Colonic mucosa (tissue), 4 donors: ENCODE results near the gene GPX4. TPM values are rescaled to one million over a fixed set of nuclear protein-coding genes. Genes with fewer than 3 reads are reported as not detected.

Source experiments
- DNase-seq: peaks from one replicate; pipeline ENCODE4 v3.0.0-alpha.2; 2020
- H3K27ac ChIP-seq: fragments of 200-600 bp; one replicate; pipeline ENCODE4 v1.8.0; 2021
- H3K27me3 ChIP-seq: fragments of 200-600 bp; one replicate; pipeline ENCODE4 v1.8.0; 2021
- H3K36me3 ChIP-seq: fragments of 200-600 bp; one replicate; pipeline ENCODE4 v1.8.0; 2021
- H3K4me1 ChIP-seq: fragments of 200-600 bp; one replicate; pipeline ENCODE4 v1.8.0; 2021; ENCODE audit warnings: mild to moderate bottlenecking
- H3K4me3 ChIP-seq: fragments of 200-600 bp; one replicate; pipeline ENCODE4 v1.8.0; 2021
- H3K9ac ChIP-seq, 2 donors: one replicate each; pipeline ENCODE4 v1.7.0; 2013; ENCODE audit warnings: control low read depth in 2 of 2, low read depth in 2 of 2, low read length in 2 of 2
- H3K9me3 ChIP-seq: fragments of 200-600 bp; one replicate; pipeline ENCODE4 v1.8.0; 2021
- intact Hi-C: fragments of 100-400 bp; cut with DNase I; formaldehyde crosslinking; loops from one replicate; pipeline ENCODE4 v1.14.1; 2022
- total RNA-seq, 2 donors: library from RNA; stranded (reverse); fragmentation: NEBNext Ultra II Directional in 1 of 2; extraction: Animal tissue kit (Norgen Biotek cat#: 25700) in 1 of 2; gene quantifications; one replicate each; pipeline ENCODE4 v1.2.1, GENCODE V29; 2021
- TF ChIP-seq, protein P1 (sequence below): fragments of 200-600 bp; IDR thresholded peaks from one replicate; pipeline ENCODE4 v1.8.0; 2022; ENCODE audit warnings: antibody characterized with exemption, mild to moderate bottlenecking
- donor health status: healthy.
- donor health status: DM: no; HTN: no; CAD: no.
- donor health status: DM: no; HTN: no; CAD: no.

GPX4 gene
- total RNA-seq, 2 donors from 2014 or later, result 187 to 189 TPM

DNA sequence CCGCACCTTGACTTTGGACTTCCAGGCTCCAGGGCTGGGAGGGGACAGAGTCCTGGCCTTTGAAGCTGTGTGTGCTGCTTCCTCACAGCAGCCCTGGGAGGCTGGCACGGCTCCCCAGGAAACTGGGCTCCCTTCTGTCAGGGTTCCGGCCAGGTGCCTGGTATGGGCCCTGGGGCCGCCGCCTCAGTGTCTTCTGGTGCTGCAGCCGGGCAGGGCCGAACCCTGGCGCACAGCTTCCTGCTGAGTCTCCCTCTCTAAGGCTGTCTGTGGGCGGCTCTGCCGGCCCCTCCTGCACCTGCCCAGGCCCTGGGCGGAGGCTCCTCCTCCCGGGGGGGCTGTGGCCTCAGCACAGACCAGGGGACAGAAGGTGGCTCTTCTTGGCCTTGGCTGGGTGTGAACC lies 32.4 kb downstream of the GPX4 start:
- TF ChIP-seq, protein P1, sequence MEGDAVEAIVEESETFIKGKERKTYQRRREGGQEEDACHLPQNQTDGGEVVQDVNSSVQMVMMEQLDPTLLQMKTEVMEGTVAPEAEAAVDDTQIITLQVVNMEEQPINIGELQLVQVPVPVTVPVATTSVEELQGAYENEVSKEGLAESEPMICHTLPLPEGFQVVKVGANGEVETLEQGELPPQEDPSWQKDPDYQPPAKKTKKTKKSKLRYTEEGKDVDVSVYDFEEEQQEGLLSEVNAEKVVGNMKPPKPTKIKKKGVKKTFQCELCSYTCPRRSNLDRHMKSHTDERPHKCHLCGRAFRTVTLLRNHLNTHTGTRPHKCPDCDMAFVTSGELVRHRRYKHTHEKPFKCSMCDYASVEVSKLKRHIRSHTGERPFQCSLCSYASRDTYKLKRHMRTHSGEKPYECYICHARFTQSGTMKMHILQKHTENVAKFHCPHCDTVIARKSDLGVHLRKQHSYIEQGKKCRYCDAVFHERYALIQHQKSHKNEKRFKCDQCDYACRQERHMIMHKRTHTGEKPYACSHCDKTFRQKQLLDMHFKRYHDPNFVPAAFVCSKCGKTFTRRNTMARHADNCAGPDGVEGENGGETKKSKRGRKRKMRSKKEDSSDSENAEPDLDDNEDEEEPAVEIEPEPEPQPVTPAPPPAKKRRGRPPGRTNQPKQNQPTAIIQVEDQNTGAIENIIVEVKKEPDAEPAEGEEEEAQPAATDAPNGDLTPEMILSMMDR, result no peak
- peak overlapping the region; percentile 79 for H3K27ac ChIP-seq
- no peaks in the 10 kb centered on the region for H3K36me3 ChIP-seq
- peak overlapping the region; percentile 21 for H3K4me3 ChIP-seq
- peak; percentile 76 for DNase-seq
- H3K9me3 ChIP-seq, result no peaks in the 10 kb centered on the region
- no peaks in the 10 kb centered on the region for H3K27me3 ChIP-seq
- peaks cover 21% of the 10 kb centered on the region for H3K4me1 ChIP-seq
- H3K9ac ChIP-seq, result peak overlapping the region; percentile 50 to 51
- intact Hi-C loops, result no loop called here

DNA sequence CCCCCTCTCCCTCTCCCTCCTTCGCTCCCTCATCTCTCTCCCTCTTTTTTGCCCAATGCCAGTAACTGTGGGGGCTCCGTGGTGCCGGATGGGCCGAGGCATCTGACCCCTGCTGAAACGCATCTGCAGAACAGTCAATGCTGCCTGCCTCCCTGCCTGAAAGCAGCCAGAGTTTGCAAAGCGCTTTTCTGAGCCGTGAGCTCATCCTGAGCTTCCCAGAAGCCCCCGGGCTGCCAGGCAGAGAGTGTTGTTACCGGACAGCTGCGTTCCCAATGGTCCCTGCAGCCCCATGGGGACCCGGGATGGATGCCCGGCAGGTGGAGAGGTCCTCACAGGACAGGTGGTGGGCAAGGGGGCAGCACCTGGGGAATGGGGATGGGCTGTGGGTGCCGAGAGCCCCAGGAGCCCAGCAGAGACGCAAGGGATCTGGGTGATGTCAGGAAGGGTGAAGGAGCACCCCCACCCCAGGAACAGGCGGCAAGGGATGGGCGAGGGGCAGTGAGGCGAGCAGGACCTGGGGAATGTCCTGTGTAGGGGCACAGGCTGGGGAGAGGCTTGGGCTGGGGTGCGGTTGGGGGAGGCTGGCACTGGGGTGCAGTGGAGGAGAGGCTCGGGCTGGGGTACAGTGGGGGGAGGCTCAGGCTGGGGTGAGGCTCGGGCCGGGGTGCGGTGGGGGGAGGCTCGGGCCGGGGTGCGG lies 33.0 kb downstream of the GPX4 start:
- intact Hi-C loops, result no loop called here
- Histone ChIP-seq H3K9me3 (no peaks in the 10 kb centered on the region), H3K27ac (peak overlapping the region; percentile 79), H3K4me3 (peak overlapping the region; percentile 21), H3K4me1 (peaks cover 21% of the 10 kb centered on the region), H3K27me3 (no peaks in the 10 kb centered on the region), H3K36me3 (no peaks in the 10 kb centered on the region), H3K9ac (peak overlapping the region; percentile 50 to 51)
- DNase-seq, result no peak
- TF ChIP-seq, protein P1, result no peak

- Histone ChIP-seq H3K9me3 (no peaks in the 10 kb centered on the region), H3K36me3 (no peaks in the 10 kb centered on the region), H3K4me1 (peaks cover 16% of the 10 kb centered on the region), H3K9ac (no peak overlapping the region), H3K4me3 (no peak overlapping the region), H3K27me3 (no peaks in the 10 kb centered on the region), H3K27ac (no peak overlapping the region)
- intact Hi-C loops, result no loop called here
- DNase-seq, result no peak
- TF ChIP-seq, protein P1, result no peak
Observed at GRCh38 chr19:1138121-1138520, 34.3 kb downstream of the GPX4 start.

DNA sequence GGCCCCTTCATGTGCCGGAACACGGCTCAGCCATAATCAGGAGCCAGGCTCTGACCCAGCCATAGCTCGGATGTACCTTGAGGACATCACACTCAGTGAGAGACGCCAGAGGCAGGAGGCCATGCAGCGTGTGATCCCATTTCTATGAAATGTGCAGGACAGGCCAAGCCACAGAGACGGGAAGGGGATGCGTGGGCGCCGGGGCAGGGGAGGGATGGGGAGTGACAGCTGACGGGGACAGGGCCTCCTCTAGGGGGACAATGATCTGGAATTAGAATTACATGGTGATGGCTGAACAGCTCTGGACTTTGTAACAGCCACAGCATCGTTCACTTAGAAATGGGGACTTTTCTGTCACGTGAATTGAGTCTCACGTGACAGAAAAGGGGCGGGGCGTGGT lies 35.3 kb downstream of the GPX4 start:
- no peak for DNase-seq
- H3K36me3 ChIP-seq, result no peaks in the 10 kb centered on the region
- TF ChIP-seq, protein P1, result no peak
- intact Hi-C loops, result no loop called here
- peaks cover 14% of the 10 kb centered on the region for H3K4me1 ChIP-seq
- no peak overlapping the region for H3K9ac ChIP-seq
- no peak overlapping the region for H3K27ac ChIP-seq
- no peaks in the 10 kb centered on the region for H3K9me3 ChIP-seq
- H3K27me3 ChIP-seq, result no peaks in the 10 kb centered on the region
- no peak overlapping the region for H3K4me3 ChIP-seq

DNA sequence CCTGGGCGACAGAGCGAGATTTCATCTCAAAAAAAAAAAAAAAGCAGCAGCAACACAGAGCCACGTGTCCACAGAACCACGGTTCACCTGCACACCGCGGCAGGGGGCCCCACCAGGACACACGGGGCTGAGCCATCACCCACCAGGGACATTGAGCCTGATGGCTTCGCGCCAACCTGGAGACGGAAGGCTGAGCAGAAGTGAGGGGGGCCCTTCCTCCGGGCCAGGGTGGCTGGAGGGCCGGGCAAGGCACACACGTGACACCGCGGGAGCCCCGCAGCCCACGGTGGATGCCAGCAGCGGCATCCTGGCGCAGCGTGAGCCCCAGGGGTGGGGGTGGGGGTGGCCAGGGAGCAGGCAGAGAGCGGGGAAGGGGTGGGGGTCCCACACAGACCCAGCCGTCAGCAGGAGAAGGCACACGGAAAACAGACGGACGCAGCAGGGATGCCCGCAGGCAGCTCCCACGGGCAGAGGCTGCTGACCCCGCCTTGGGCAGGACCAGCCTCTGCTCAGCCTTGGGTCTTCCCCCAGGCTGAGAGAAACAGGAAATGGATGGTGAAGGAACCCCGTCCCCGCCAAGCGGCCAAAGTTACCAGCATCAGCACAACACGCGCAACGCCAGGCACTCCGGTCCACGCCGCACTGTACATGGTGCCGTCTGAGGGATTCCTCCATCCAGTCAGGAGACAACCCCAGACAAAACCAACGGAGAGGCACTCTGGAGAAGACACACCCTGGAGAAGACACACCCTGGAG lies 36.7 kb downstream of the GPX4 start:
- Histone ChIP-seq H3K9ac (no peak overlapping the region), H3K27ac (no peak overlapping the region), H3K36me3 (no peaks in the 10 kb centered on the region), H3K4me3 (no peak overlapping the region), H3K9me3 (no peaks in the 10 kb centered on the region), H3K4me1 (peaks cover 14% of the 10 kb centered on the region), H3K27me3 (no peaks in the 10 kb centered on the region)
- no peak for DNase-seq
- TF ChIP-seq, protein P1, result no peak
- intact Hi-C loops, result no loop called here
